Neutrophil (primary cell): ENCODE data around the gene CSNK2B.

Experiments
- H3K27ac ChIP-seq: fragments of 200-600 bp; sonication (generic); 2 replicates; pipeline ENCODE4 v1.5.1; 2016; ENCODE audit warnings: mild to moderate bottlenecking, moderate library complexity
- H3K27me3 ChIP-seq: fragments of 200-600 bp; sonication (generic); 2 replicates; pipeline ENCODE4 v1.6.0; 2016; ENCODE audit warnings: mild to moderate bottlenecking
- H3K36me3 ChIP-seq: fragments of 200-600 bp; sonication (generic); 2 replicates; pipeline ENCODE4 v1.5.1; 2017
- H3K4me1 ChIP-seq, 2 experiments: fragments of 200-600 bp in 1 of 2; sonication (generic) in 1 of 2; 1 replicate in 1 of 2; 2 replicates in 1 of 2; pipeline versions ENCODE4 v1.5.1 to v1.6.1; 2013 to 2016; ENCODE audit warnings: low read depth in 1 of 2, low read length in 1 of 2, mild to moderate bottlenecking in 1 of 2, moderate library complexity in 1 of 2; ENCODE audit not compliant: control insufficient read depth in 1 of 2, insufficient read depth in 1 of 2
- H3K4me3 ChIP-seq, 2 experiments: fragments of 200-600 bp in 1 of 2; sonication (generic) in 1 of 2; 1 replicate in 1 of 2; 2 replicates in 1 of 2; pipeline ENCODE4 v1.5.1; 2013 to 2016; ENCODE audit warnings: low read depth in 1 of 2, low read length in 1 of 2, mild to moderate bottlenecking in 1 of 2, moderate library complexity in 1 of 2
- H3K9me3 ChIP-seq: fragments of 200-600 bp; sonication (generic); 2 replicates; pipeline ENCODE4 v1.5.1; 2016
- TF ChIP-seq, protein P1 (sequence below): fragments of 200-600 bp; sonication (generic); IDR thresholded peaks from 2 replicates; pipeline ENCODE4 v1.5.1; 2016; ENCODE audit warnings: antibody characterized with exemption

Gene CSNK2B

GRCh38 chr6:31629014-31629413 lies 36.9 kb upstream of the CSNK2B start:
- TF ChIP-seq, protein P1, sequence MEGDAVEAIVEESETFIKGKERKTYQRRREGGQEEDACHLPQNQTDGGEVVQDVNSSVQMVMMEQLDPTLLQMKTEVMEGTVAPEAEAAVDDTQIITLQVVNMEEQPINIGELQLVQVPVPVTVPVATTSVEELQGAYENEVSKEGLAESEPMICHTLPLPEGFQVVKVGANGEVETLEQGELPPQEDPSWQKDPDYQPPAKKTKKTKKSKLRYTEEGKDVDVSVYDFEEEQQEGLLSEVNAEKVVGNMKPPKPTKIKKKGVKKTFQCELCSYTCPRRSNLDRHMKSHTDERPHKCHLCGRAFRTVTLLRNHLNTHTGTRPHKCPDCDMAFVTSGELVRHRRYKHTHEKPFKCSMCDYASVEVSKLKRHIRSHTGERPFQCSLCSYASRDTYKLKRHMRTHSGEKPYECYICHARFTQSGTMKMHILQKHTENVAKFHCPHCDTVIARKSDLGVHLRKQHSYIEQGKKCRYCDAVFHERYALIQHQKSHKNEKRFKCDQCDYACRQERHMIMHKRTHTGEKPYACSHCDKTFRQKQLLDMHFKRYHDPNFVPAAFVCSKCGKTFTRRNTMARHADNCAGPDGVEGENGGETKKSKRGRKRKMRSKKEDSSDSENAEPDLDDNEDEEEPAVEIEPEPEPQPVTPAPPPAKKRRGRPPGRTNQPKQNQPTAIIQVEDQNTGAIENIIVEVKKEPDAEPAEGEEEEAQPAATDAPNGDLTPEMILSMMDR: no peak
- H3K27me3 ChIP-seq: no peaks in the 10 kb centered on the region
- no peak overlapping the region for H3K27ac ChIP-seq
- no peak overlapping the region for H3K4me3 ChIP-seq
- peaks cover 100% of the 10 kb centered on the region for H3K36me3 ChIP-seq
- no peaks in the 10 kb centered on the region for H3K9me3 ChIP-seq
- H3K4me1 ChIP-seq: no peaks in the 10 kb centered on the region

DNA sequence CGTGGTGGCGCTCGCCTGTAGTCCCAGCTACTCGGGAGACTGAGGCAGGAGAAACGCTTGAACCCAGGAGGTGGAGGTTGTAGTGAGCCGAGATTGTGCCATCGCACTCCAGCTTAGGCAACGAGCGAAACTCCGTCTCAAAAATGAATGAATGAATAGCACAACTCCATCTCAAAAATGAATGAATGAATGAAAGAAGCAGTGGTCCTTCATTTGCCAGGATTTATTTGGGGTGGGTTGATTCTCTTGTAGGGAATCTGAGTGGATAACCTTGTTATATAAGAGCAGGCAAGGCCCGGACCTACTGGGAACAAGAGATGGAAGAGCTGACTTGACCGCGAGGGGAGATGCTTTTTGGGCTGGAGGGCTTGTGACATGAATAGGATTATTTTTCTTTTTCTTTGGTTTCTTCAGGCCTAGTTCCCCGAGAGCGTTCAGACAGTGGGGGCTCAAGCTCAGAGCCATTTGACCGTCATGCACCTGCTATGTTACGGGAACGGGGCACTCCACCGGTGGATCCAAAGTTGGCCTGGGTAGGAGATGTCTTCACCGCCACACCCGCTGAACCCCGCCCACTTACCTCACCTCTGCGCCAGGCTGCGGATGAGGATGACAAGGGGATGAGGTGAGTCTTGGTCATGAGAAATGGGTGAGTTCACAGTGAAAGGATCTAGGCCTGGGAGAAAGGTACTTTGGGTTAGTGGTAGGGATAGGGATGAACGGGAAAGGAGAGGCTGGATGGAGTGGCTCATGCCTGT lies 35.5 kb upstream of the CSNK2B start:
- Histone ChIP-seq H3K4me1 (no peaks in the 10 kb centered on the region), H3K4me3 (no peak overlapping the region), H3K36me3 (peaks cover 100% of the 10 kb centered on the region), H3K27ac (no peak overlapping the region), H3K9me3 (no peaks in the 10 kb centered on the region), H3K27me3 (no peaks in the 10 kb centered on the region)
- TF ChIP-seq, protein P1: no peak

DNA sequence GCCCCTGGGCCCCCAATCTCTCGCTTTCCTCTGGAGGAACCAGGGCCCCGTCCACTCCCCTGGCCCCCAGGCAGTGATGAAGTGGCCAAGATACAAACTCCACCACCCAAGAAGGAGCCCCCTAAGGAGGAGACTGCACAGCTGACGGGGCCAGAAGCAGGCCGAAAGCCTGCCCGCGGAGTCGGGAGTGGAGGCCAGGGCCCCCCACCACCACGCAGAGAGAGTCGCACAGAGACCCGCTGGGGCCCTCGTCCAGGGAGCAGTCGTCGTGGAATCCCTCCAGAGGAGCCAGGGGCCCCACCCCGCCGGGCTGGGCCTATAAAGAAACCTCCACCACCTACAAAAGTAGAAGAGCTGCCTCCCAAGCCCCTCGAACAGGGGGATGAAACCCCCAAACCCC lies 34.7 kb upstream of the CSNK2B start:
- H3K27ac ChIP-seq: no peak overlapping the region
- TF ChIP-seq, protein P1: no peak
- H3K4me3 ChIP-seq: no peak overlapping the region
- no peaks in the 10 kb centered on the region for H3K9me3 ChIP-seq
- no peaks in the 10 kb centered on the region for H3K4me1 ChIP-seq
- H3K27me3 ChIP-seq: no peaks in the 10 kb centered on the region
- peaks cover 100% of the 10 kb centered on the region for H3K36me3 ChIP-seq

DNA sequence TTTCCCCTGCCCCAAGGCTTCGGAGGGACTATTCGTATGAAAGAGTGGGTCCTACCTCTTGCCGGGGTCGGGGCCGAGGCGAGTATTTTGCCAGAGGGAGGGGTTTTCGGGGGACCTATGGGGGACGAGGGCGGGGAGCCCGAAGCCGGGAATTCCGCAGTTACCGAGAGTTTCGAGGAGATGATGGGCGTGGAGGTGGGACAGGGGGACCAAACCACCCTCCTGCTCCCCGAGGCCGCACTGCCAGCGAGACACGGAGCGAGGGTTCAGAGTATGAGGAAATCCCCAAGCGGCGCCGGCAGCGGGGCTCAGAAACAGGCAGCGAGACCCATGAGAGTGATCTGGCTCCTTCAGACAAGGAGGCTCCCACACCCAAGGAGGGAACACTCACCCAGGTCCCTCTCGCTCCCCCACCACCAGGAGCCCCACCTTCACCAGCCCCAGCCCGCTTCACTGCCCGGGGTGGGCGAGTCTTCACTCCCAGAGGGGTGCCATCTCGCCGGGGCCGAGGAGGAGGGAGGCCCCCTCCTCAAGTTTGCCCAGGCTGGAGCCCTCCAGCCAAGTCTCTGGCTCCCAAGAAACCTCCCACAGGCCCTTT lies 34.1 kb upstream of the CSNK2B start:
- Histone ChIP-seq H3K27ac (peak overlapping the region; percentile 20), H3K36me3 (peaks cover 100% of the 10 kb centered on the region)
- TF ChIP-seq, protein P1: no peak

DNA sequence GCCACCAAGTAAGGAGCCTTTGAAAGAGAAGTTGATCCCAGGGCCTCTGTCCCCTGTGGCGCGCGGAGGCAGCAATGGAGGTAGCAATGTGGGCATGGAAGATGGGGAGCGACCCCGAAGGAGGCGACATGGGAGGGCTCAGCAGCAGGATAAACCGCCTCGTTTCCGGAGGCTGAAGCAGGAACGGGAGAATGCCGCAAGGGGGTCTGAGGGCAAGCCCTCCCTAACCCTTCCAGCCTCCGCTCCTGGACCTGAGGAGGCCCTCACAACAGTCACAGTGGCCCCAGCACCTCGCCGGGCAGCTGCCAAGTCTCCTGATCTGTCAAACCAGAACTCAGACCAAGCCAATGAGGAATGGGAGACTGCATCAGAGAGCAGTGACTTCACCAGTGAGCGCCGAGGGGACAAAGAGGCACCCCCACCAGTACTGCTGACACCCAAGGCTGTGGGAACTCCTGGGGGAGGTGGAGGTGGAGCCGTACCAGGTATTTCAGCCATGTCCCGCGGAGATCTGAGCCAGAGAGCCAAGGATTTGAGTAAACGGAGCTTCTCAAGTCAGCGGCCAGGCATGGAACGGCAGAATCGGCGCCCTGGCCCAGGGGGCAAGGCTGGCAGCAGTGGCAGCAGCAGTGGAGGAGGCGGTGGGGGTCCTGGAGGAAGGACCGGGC lies 33.5 kb upstream of the CSNK2B start:
- Histone ChIP-seq H3K36me3 (peaks cover 100% of the 10 kb centered on the region), H3K4me1 (no peaks in the 10 kb centered on the region), H3K27ac (peak overlapping the region; percentile 20), H3K27me3 (no peaks in the 10 kb centered on the region), H3K4me3 (no peak overlapping the region), H3K9me3 (peaks cover 4% of the 10 kb centered on the region)
- TF ChIP-seq, protein P1: no peak

More for the DNA sequence above, 34.1 kb upstream of the CSNK2B start:
- peaks cover 3% of the 10 kb centered on the region for H3K9me3 ChIP-seq
- no peaks in the 10 kb centered on the region for H3K27me3 ChIP-seq
- no peaks in the 10 kb centered on the region for H3K4me1 ChIP-seq
- no peak overlapping the region for H3K4me3 ChIP-seq
